OCI-LY3 (cell line): ENCODE results near the gene KCNA2.
A peak's percentile ranks its signal among the peaks of the same experiment; 100 is the strongest.

ENCODE experiments used
- H2AFZ ChIP-seq: fragments of 200-600, 300-600 bp; shearing (Covaris generic); 2 replicates; pipeline ENCODE4 v1.6.0; 2014; ENCODE audit warnings: antibody characterized with exemption, low read depth, low read length
- H3K27ac ChIP-seq: fragments of 200-600, 300-600 bp; sonication (generic); 2 replicates; pipeline ENCODE4 v1.5.1; 2014; ENCODE audit warnings: mild to moderate bottlenecking, low read length, moderate library complexity, mixed read lengths
- H3K27me3 ChIP-seq: fragments of 200-600, 300-600 bp; sonication (generic); 2 replicates; pipeline ENCODE4 v1.6.1; 2014; ENCODE audit warnings: low read depth, low read length, mixed read lengths
- H3K36me3 ChIP-seq: fragments of 200-600, 300-600 bp; sonication (generic); replicated peaks from 2 replicates; pipeline ENCODE3; 2014; ENCODE audit warnings: low read depth, low read length, mixed read lengths
- H3K4me1 ChIP-seq: fragments of 300-600, 200-600 bp; sonication (generic); 2 replicates; pipeline ENCODE4 v1.6.1; 2014; ENCODE audit warnings: low read length, mixed read lengths
- H3K4me2 ChIP-seq: fragments of 200-600, 300-600 bp; sonication (generic); 2 replicates; pipeline ENCODE4 v1.6.1; 2014; ENCODE audit warnings: low read length, mixed read lengths
- H3K4me3 ChIP-seq: fragments of 300-600, 200-600 bp; sonication (generic); 2 replicates; pipeline ENCODE4 v1.5.1; 2014; ENCODE audit warnings: antibody characterized with exemption, mild to moderate bottlenecking, low read length, moderate library complexity
- H3K79me2 ChIP-seq: fragments of 300-600, 200-600 bp; shearing (Covaris generic); 2 replicates; pipeline ENCODE4 v1.6.1; 2014; ENCODE audit warnings: mild to moderate bottlenecking, low read length, mixed read lengths
- H3K9ac ChIP-seq: fragments of 300-600, 200-600 bp; shearing (Covaris generic); 2 replicates; pipeline ENCODE4 v1.6.0; 2014; ENCODE audit warnings: mild to moderate bottlenecking, low read length, moderate library complexity
- H3K9me3 ChIP-seq: fragments of 200-600, 300-600 bp; shearing (Covaris generic); 2 replicates; pipeline ENCODE4 v1.6.1; 2014; ENCODE audit warnings: low read length, mixed read lengths; ENCODE audit not compliant: insufficient read depth
- H4K20me1 ChIP-seq: fragments of 200-600, 300-600 bp; sonication (generic); 2 replicates; pipeline ENCODE4 v1.6.1; 2016; ENCODE audit warnings: low read length, mixed read lengths; ENCODE audit not compliant: insufficient read depth
- EZH2phosphoT487 ChIP-seq: fragments of 200-600 bp; shearing (Covaris generic); IDR thresholded peaks from 2 replicates; pipeline ENCODE4 v1.6.1; 2018; ENCODE audit warnings: antibody characterized with exemption, mixed run types, low read depth
- TF ChIP-seq, protein P1 (sequence below): fragments of 200-600, 300-600 bp; sonication (generic); IDR thresholded peaks from 2 replicates; pipeline ENCODE4 v1.5.1; 2014; ENCODE audit warnings: antibody characterized with exemption, low read length, low read depth

KCNA2 gene

DNA sequence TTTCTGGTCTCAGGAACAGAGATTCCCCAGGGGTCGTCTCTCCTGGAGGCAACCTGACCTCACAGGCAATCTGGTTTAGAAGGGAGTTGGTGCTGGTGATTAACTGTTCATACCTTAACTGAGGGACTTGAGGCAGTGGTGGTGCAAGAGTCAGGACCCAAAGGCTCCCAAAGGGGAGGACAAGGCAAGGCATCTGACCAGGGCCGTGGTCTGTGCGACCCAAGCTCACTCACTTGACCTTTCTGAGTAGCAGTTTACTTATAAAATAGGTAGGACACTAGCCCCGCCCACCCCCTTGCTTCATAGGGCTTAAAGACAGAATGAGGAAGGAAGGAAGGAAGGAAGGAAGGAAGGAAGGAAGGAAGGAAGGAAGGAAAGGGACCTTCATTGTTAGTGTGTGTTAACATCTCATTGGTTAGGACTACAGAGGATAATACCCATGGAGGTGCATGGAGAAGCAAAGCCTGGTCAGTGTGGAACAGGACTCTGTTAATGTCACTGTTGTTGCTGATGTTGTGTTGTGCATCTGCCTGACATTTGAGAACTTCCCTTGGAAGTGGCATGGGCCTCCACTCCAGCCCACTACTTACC, 4.6 kb upstream of the KCNA2 start:
- peaks cover 6% of the 10 kb centered on the region for H3K4me1 ChIP-seq

DNA sequence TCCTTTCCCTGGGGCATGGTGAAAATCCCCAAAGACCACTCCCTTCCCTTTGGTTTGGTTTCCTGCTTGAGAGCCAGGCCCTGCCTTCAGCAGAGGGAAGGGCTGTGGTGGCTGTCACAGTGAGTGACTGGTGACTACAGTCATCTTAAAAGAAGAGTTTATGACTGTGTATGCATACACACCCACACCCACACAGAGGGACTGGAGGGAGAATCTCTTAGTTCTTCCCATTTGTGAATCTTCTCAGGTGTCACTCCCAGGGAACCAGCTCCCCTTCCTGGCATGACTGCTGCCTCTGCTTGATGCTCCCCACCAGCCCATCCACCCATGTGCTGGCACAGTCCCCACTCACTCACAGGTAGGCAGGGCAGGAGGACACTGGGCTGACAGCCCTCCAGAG, 3.9 kb upstream of the KCNA2 start:
- TF ChIP-seq EZH2phosphoT487, result no peak
- TF ChIP-seq, protein P1, sequence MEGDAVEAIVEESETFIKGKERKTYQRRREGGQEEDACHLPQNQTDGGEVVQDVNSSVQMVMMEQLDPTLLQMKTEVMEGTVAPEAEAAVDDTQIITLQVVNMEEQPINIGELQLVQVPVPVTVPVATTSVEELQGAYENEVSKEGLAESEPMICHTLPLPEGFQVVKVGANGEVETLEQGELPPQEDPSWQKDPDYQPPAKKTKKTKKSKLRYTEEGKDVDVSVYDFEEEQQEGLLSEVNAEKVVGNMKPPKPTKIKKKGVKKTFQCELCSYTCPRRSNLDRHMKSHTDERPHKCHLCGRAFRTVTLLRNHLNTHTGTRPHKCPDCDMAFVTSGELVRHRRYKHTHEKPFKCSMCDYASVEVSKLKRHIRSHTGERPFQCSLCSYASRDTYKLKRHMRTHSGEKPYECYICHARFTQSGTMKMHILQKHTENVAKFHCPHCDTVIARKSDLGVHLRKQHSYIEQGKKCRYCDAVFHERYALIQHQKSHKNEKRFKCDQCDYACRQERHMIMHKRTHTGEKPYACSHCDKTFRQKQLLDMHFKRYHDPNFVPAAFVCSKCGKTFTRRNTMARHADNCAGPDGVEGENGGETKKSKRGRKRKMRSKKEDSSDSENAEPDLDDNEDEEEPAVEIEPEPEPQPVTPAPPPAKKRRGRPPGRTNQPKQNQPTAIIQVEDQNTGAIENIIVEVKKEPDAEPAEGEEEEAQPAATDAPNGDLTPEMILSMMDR, result no peak
- no peaks in the 10 kb centered on the region for H3K36me3 ChIP-seq
- no peaks in the 10 kb centered on the region for H3K9me3 ChIP-seq
- no peak overlapping the region for H3K4me3 ChIP-seq
- no peak overlapping the region for H3K27ac ChIP-seq
- no peaks in the 10 kb centered on the region for H3K79me2 ChIP-seq
- H3K4me1 ChIP-seq, result peaks cover 6% of the 10 kb centered on the region
- no peaks in the 10 kb centered on the region for H4K20me1 ChIP-seq
- no peak overlapping the region for H3K9ac ChIP-seq
- peaks cover 13% of the 10 kb centered on the region for H3K27me3 ChIP-seq
- H3K4me2 ChIP-seq, result no peak overlapping the region
- no peak overlapping the region for H2AFZ ChIP-seq

More for the DNA sequence above, 4.6 kb upstream of the KCNA2 start:
- H3K27ac ChIP-seq, result no peak overlapping the region
- no peaks in the 10 kb centered on the region for H3K79me2 ChIP-seq
- no peaks in the 10 kb centered on the region for H4K20me1 ChIP-seq
- peaks cover 13% of the 10 kb centered on the region for H3K27me3 ChIP-seq
- no peak overlapping the region for H3K4me3 ChIP-seq
- H3K9me3 ChIP-seq, result no peaks in the 10 kb centered on the region
- TF ChIP-seq, protein P1, result no peak
- no peak for TF ChIP-seq EZH2phosphoT487
- H3K36me3 ChIP-seq, result no peaks in the 10 kb centered on the region
- H3K4me2 ChIP-seq, result no peak overlapping the region
- no peak overlapping the region for H2AFZ ChIP-seq
- no peak overlapping the region for H3K9ac ChIP-seq

DNA sequence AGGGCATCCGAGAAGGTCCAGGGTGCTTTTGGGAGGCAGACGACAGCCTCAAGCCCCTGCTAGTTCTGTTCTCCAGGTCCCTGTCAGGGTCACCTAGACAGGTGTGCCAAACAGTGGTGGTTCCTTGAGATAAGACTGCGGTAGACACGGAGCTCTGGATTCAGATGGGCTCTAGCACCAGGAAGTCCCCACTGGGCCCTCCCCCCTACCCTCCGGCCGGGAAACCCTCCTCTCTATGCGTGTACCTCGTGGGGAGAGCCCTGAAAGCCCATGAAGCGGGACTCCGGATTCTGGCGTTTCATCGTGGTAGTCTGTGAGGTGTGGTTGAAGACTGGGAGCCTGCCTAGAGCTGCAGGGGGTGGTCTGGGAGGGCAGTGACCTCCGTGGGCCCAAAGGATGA, 2.1 kb upstream of the KCNA2 start:
- Histone ChIP-seq H2AFZ (no peak overlapping the region), H3K9me3 (no peaks in the 10 kb centered on the region), H3K27me3 (peaks cover 13% of the 10 kb centered on the region), H3K36me3 (no peaks in the 10 kb centered on the region), H3K4me1 (peaks cover 6% of the 10 kb centered on the region), H3K79me2 (no peaks in the 10 kb centered on the region), H3K9ac (no peak overlapping the region), H3K4me2 (no peak overlapping the region), H3K4me3 (no peak overlapping the region), H4K20me1 (no peaks in the 10 kb centered on the region), H3K27ac (no peak overlapping the region)
- TF ChIP-seq, protein P1, result no peak
- no peak for TF ChIP-seq EZH2phosphoT487

DNA sequence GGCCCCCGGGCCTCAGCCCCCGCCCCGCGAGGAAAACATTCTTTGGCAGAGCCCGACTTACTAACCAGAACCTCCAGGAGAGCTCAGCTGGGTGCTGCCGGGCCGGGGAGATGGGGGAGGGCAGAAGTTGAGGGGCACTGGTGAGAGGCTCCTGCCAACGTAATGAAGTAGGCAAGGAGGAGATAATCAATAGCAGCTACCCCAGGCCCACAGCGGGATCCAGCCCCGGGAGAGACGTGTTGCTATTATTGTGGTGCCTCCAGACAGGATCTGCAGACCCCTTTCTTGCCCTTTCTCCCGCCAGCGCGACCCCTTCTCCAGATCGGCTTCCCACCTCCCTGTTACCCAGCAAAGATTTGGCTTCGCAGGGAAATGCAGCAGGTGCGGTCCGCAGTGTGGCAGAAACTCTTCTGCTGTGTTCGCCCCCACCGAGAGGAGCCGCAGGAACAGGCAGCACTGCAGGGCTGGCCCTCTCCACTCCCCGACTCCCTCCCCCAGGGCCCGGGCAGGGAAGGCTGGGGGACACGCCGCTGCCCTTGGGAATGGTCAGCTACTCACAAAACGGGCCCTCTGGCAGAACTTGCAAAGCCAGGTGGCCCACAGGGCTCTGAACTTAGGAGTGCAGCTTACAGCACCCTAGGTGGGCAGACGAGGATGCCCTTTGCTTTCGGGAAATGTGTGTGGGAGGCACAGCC, 1.5 kb upstream of the KCNA2 start:
- H4K20me1 ChIP-seq, result no peaks in the 10 kb centered on the region
- H3K4me2 ChIP-seq, result peak overlapping the region; percentile 26
- no peak for TF ChIP-seq EZH2phosphoT487
- TF ChIP-seq, protein P1, result no peak
- H3K9me3 ChIP-seq, result no peaks in the 10 kb centered on the region
- H3K27ac ChIP-seq, result no peak overlapping the region
- peaks cover 13% of the 10 kb centered on the region for H3K27me3 ChIP-seq
- peak overlapping the region; percentile 93; the same call in 1 of the 2 replicates for H3K4me3 ChIP-seq
- no peak overlapping the region for H2AFZ ChIP-seq
- no peaks in the 10 kb centered on the region for H3K36me3 ChIP-seq
- no peak overlapping the region for H3K9ac ChIP-seq
- no peaks in the 10 kb centered on the region for H3K79me2 ChIP-seq
- H3K4me1 ChIP-seq, result peaks cover 6% of the 10 kb centered on the region
